Small intestine (tissue), 7 donors: ENCODE results near the gene MROH7. TPM values are rescaled to one million over a fixed set of nuclear protein-coding genes. Genes with fewer than 3 reads are reported as not detected.

Experiments
- DNase-seq, 2 donors: peaks; one replicate each; pipeline versions ENCODE4 v3.0.0 to v3.0.0-alpha.2; 2013
- FAIRE-seq: peaks from 2 replicates; lab custom pipeline; 2012; peaks lifted over from hg19 to GRCh38; lab: Jason Lieb, UNC
- H3K27ac ChIP-seq, 3 donors: one replicate each; pipeline ENCODE4 v1.5.1; 2013; ENCODE audit warnings: low read length in 2 of 3, mild to moderate bottlenecking in 2 of 3, control low read depth in 1 of 3, inconsistent platforms in 1 of 3, low read depth in 1 of 3, moderate library complexity in 1 of 3
- H3K27me3 ChIP-seq, 3 donors: one replicate each; pipeline ENCODE4 v1.6.1; 2013; ENCODE audit warnings: low read length in 3 of 3, inconsistent platforms in 1 of 3; ENCODE audit not compliant: control insufficient read depth in 3 of 3, insufficient read depth in 3 of 3
- H3K36me3 ChIP-seq, 3 donors: one replicate each; pipeline ENCODE4 v1.6.1; 2013; ENCODE audit warnings: low read length in 3 of 3, inconsistent platforms in 1 of 3, low read depth in 1 of 3, mild to moderate bottlenecking in 1 of 3, moderate library complexity in 1 of 3; ENCODE audit not compliant: control insufficient read depth in 3 of 3, insufficient read depth in 2 of 3
- H3K4me1 ChIP-seq, 3 donors: one replicate each; pipeline ENCODE4 v1.6.1; 2013; ENCODE audit warnings: low read length in 2 of 3, inconsistent platforms in 1 of 3, low read depth in 1 of 3, mild to moderate bottlenecking in 1 of 3, moderate library complexity in 1 of 3; ENCODE audit not compliant: control insufficient read depth in 3 of 3, insufficient read depth in 2 of 3
- H3K4me3 ChIP-seq, 3 donors: one replicate each; pipeline ENCODE4 v1.5.1; 2013; ENCODE audit warnings: low read length in 3 of 3, control low read depth in 1 of 3, inconsistent platforms in 1 of 3, low read depth in 1 of 3, mild to moderate bottlenecking in 1 of 3, moderate library complexity in 1 of 3
- H3K9me3 ChIP-seq, 2 donors: one replicate each; pipeline ENCODE4 v1.6.1; 2013; ENCODE audit warnings: low read depth in 1 of 2, low read length in 1 of 2; ENCODE audit not compliant: control insufficient read depth in 2 of 2, insufficient read depth in 1 of 2
- WGBS, 3 donors: extraction: QIAGEN DNeasy Blood & Tissue Kit; methylation state at CpG; one replicate each; pipeline ENCODE4 v1.1.7; 2013; 5-methylcytosine and 5-hydroxymethylcytosine counted together
- polyA plus RNA-seq, 4 donors: library from polyadenylated mRNA; stranded (reverse) in 3 of 4; unstranded in 1 of 4; fragments of 200-250 nt in 3 of 4; fragments of 120-200 nt in 1 of 4; gene quantifications; one replicate each; pipeline versions ENCODE4 v1.2.1 to v1.2.3, GENCODE V29; 2013
- donor health status: healthy with polysubstance abuse.
- donor health status: control.
- donor health status: control.
- donor health status: Bipolar disorder and iron deficiency.
- donor health status: healthy.

MROH7 gene
- polyA plus RNA-seq, 4 donors: 1.3 to 27.5 (median 6.6) TPM

DNA sequence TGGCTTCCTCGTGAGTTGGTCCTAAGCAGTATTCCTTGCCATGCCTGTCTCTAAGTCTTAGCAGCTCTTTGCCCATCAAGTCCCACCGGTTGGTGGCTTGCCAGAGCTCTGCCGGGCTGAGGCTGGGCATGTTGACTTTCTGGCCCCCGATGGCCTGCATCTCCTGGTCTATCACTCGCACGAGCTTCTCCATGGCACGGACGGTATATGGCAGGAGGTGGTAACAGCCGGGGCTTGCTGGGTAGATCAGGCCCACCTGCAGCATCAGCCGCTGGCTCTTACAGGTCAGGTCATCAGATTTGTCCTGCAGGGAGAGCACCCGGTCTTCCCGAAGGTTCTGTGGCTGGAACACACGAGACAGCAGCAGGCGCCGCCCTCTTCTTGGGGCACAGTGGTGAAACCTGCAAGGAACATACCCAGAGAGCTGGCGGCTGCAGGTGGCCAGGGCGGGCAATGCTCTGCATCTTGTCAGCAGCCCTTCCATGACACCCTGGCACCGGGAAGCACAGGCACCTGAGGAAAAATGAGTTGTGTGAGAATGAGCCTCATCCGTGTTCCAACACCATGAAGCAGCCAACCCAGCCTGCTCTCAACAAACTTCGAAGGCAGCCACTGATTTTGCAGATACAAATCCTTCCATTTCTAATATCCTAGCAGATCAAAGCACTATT lies 117.2 kb downstream of the MROH7 start:
- Histone ChIP-seq H3K4me3 (no peak overlapping the region), H3K27me3 (no peaks in the 10 kb centered on the region), H3K36me3 (peaks cover 6 to 40% (median 13%) of the 10 kb centered on the region in 3 donors), H3K9me3 (no peaks in the 10 kb centered on the region), H3K4me1 (peaks cover 0 to 5% (median 4%) of the 10 kb centered on the region in 3 donors), H3K27ac (no peak overlapping the region)
- no peak for DNase-seq
- FAIRE-seq: no peak
- 84 to 92% (median 88%) methylated on average over 20 of the region's 20 CpGs for WGBS, 3 donors

Other genes starting within 250 kb of the MROH7 start
- gene SSBP3, start 235.4 kb upstream of the MROH7 start, polyA plus RNA-seq: 10 to 100 TPM; 24.2 to 41.9 (median 32.2) TPM
- 100 to 1,000 TPM in 1 of 4 donors, 10 to 100 TPM in 3; 30.4 to 101 (median 46.4) TPM for gene ACOT11, start 93.6 kb upstream of the MROH7 start, polyA plus RNA-seq
- 10 to 100 TPM in 1 of 4 donors, 1 to 10 TPM in 3; 1.4 to 22.0 (median 1.6) TPM for gene FAM151A, start 18.3 kb upstream of the MROH7 start, polyA plus RNA-seq
- gene TTC4, start 74.1 kb downstream of the MROH7 start, polyA plus RNA-seq: 10 to 100 TPM; 11.9 to 21.1 (median 13.3) TPM
- gene PARS2, start 122.7 kb downstream of the MROH7 start, polyA plus RNA-seq: 1 to 10 TPM; 2.5 to 8.3 (median 3.9) TPM
- 10 to 100 TPM; 10.7 to 27.7 (median 23.8) TPM for gene TTC22, start 159.5 kb downstream of the MROH7 start, polyA plus RNA-seq
- 100 to 1,000 TPM in 1 of 4 donors, 10 to 100 TPM in 2, 1 to 10 TPM in 1; 7.0 to 162 (median 30.1) TPM for gene DHCR24, start 245.4 kb downstream of the MROH7 start, polyA plus RNA-seq